Osteocyte (in vitro differentiated cells): ENCODE results near the gene PARD6A. TPM values are rescaled to one million over a fixed set of nuclear protein-coding genes. Genes with fewer than 3 reads are reported as not detected.

ENCODE experiments used
- DNase-seq: peaks from one replicate; pipeline ENCODE4 v3.0.0; 2021; ENCODE audit warnings: mixed read lengths; ENCODE audit not compliant: unreplicated experiment; ENCODE audit errors: extremely low spot score
- H3K27ac Mint-ChIP-seq: one replicate; pipeline ENCODE4 v1.8.0; 2021; ENCODE audit warnings: mild to moderate bottlenecking, mixed read lengths; ENCODE audit not compliant: unreplicated experiment
- H3K27me3 Mint-ChIP-seq: one replicate; pipeline ENCODE4 v1.8.0; 2021; ENCODE audit warnings: mixed read lengths; ENCODE audit not compliant: unreplicated experiment
- H3K36me3 Mint-ChIP-seq: one replicate; pipeline ENCODE4 v1.8.0; 2021; ENCODE audit warnings: mixed read lengths; ENCODE audit not compliant: unreplicated experiment
- H3K4me1 Mint-ChIP-seq: one replicate; pipeline ENCODE4 v1.8.0; 2021; ENCODE audit warnings: mixed read lengths; ENCODE audit not compliant: unreplicated experiment
- H3K4me3 Mint-ChIP-seq: one replicate; pipeline ENCODE4 v1.8.0; 2021; ENCODE audit warnings: mild to moderate bottlenecking, moderate library complexity, mixed read lengths; ENCODE audit not compliant: unreplicated experiment
- H3K9me3 Mint-ChIP-seq: one replicate; pipeline ENCODE4 v1.8.0; 2021; ENCODE audit warnings: mixed read lengths; ENCODE audit not compliant: unreplicated experiment
- long read RNA-seq: library from polyadenylated mRNA; unstranded; transcript quantifications from one replicate; pipeline ENCODE4 v2.0.0, GENCODE V29; 2021
- total RNA-seq: library from RNA; stranded (reverse); gene quantifications from 2 replicates; pipeline ENCODE4 v1.2.1, GENCODE V29; 2021
- TF ChIP-seq, protein P1 (sequence below): fragments of 200-600 bp; sonication (generic); IDR thresholded peaks from 2 replicates; pipeline ENCODE4 v1.5.0; 2021; ENCODE audit warnings: antibody characterized with exemption, mild to moderate bottlenecking, moderate library complexity

PARD6A gene, protein sequence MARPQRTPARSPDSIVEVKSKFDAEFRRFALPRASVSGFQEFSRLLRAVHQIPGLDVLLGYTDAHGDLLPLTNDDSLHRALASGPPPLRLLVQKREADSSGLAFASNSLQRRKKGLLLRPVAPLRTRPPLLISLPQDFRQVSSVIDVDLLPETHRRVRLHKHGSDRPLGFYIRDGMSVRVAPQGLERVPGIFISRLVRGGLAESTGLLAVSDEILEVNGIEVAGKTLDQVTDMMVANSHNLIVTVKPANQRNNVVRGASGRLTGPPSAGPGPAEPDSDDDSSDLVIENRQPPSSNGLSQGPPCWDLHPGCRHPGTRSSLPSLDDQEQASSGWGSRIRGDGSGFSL
- 4.1 and 4.6 TPM in 2 replicates for total RNA-seq
- long read RNA-seq: 0 reads

DNA sequence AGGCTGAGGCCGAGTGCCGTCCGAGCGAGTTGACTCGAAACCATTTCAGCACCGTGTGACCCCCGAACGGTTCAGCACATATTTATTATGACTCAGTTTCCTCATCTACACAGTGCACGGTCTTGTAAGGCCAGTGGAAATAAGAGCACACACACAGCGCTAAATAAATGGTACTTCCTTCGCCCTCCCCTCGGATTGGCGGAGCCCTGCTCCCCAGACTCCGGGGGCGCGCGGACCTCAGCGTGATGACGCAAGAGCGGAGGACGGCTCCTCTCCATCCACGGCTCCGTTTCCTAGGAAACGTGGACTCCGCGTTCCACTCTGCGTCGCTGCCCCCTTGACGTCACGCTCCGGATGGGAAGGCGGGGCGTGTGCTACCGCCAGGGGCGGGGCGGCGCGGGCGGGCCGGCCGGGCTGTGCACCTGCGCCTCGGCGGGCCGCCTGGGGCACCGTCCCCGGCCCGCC lies at the start of gene PARD6A:
Gene PARD6A, plus strand, starts transcription at position 397 of the 465 bp plus-strand sequence. CDS start 79 bp downstream, outside the sequence.
- peak within 1 kb of the TSS; percentile 97 for H3K27ac Mint-ChIP-seq
- H3K4me3 Mint-ChIP-seq: peak within 1 kb of the TSS; percentile 87

DNA sequence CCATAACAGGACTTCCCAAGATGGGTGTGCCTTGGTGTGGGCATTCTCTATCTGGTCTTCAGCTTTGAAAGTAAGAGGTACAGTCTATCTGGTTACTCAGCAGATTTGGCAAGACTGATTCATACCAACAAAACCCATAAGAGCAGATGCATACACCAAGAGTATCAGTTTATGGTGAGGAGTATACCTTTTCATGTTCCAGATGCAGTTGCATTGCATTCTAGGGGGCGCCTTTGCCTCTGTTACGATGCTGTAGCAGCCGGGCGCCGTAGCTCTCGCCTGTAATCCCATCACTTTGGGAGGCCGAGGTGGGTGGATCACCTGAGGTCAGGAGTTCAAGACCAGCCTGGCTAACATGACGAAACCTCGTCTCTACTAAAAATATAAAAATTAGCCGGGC lies 47.0 kb upstream of the PARD6A start:
- Mint-ChIP-seq H3K4me1 (no peaks in the 10 kb centered on the region), H3K9me3 (no peaks in the 10 kb centered on the region), H3K27ac (no peak overlapping the region), H3K4me3 (no peak overlapping the region), H3K27me3 (no peaks in the 10 kb centered on the region), H3K36me3 (peaks cover 36% of the 10 kb centered on the region)
- DNase-seq: no peak
- TF ChIP-seq, protein P1, sequence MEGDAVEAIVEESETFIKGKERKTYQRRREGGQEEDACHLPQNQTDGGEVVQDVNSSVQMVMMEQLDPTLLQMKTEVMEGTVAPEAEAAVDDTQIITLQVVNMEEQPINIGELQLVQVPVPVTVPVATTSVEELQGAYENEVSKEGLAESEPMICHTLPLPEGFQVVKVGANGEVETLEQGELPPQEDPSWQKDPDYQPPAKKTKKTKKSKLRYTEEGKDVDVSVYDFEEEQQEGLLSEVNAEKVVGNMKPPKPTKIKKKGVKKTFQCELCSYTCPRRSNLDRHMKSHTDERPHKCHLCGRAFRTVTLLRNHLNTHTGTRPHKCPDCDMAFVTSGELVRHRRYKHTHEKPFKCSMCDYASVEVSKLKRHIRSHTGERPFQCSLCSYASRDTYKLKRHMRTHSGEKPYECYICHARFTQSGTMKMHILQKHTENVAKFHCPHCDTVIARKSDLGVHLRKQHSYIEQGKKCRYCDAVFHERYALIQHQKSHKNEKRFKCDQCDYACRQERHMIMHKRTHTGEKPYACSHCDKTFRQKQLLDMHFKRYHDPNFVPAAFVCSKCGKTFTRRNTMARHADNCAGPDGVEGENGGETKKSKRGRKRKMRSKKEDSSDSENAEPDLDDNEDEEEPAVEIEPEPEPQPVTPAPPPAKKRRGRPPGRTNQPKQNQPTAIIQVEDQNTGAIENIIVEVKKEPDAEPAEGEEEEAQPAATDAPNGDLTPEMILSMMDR: peak; percentile 6

More for the DNA sequence above, at the start of gene PARD6A:
- no peaks in the 10 kb centered on the region for H3K9me3 Mint-ChIP-seq
- TF ChIP-seq, protein P1: no peak
- H3K36me3 Mint-ChIP-seq: peaks cover 6% of the 10 kb centered on the region
- H3K4me1 Mint-ChIP-seq: peaks cover 20% of the 10 kb centered on the region
- H3K27me3 Mint-ChIP-seq: no peaks in the 10 kb centered on the region
- peak; percentile 97 for DNase-seq

DNA sequence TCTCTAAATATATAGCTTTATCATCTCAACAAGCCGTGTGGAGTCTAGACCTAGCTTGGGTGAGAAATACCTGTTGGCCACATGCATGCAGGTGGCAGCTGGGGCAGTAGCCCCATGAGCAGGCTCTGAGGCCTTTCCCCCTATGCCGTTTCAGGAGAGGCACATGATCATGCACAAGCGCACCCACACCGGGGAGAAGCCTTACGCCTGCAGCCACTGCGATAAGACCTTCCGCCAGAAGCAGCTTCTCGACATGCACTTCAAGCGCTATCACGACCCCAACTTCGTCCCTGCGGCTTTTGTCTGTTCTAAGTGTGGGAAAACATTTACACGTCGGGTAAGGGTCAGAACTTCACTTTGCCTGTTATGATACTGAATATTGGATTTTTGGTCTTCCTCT lies 32.5 kb upstream of the PARD6A start:
- no peak overlapping the region for H3K27ac Mint-ChIP-seq
- no peak overlapping the region for H3K4me3 Mint-ChIP-seq
- no peaks in the 10 kb centered on the region for H3K27me3 Mint-ChIP-seq
- DNase-seq: no peak
- H3K9me3 Mint-ChIP-seq: no peaks in the 10 kb centered on the region
- H3K4me1 Mint-ChIP-seq: no peaks in the 10 kb centered on the region
- TF ChIP-seq, protein P1: no peak
- peaks cover 34% of the 10 kb centered on the region for H3K36me3 Mint-ChIP-seq

DNA sequence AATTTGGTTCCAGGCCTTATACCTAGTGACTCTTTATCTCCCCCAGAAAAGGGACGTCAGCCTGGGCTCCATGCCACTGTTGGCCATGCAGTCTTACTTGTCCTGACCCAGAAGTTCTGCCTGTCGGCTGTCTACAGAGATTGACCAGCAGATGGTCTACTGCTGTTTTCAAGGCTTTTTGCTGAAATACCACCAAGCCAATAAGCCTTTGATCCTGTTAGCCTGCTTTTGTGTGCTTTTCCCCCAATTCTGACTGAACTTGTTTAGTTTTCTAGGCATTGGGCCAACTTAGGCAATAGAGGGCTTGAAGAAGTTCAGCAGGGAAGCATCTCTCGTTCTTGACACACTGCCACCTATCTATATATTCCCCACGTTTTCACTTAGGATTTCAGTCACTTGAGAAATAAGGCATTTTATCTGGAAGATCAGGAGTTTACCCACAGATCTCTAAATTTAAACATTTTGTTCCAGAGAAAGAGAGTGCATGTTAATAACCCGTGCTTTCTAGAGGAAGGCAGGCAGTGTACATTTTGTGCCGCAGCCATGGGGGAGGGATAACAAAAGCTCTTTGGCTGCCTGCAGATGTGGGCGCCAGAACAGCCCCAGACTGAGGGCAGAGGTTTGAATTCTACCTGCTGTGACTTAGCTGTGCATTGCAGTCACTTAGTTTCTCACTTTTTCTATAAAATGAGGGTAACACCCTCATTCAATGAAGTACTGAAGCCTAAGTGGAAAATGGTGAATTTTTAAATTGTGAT lies 28.2 kb upstream of the PARD6A start:
- peaks cover 29% of the 10 kb centered on the region for H3K36me3 Mint-ChIP-seq
- TF ChIP-seq, protein P1: no peak
- H3K27ac Mint-ChIP-seq: no peak overlapping the region
- no peak for DNase-seq
- no peaks in the 10 kb centered on the region for H3K27me3 Mint-ChIP-seq
- H3K4me3 Mint-ChIP-seq: no peak overlapping the region
- no peaks in the 10 kb centered on the region for H3K9me3 Mint-ChIP-seq
- no peaks in the 10 kb centered on the region for H3K4me1 Mint-ChIP-seq

DNA sequence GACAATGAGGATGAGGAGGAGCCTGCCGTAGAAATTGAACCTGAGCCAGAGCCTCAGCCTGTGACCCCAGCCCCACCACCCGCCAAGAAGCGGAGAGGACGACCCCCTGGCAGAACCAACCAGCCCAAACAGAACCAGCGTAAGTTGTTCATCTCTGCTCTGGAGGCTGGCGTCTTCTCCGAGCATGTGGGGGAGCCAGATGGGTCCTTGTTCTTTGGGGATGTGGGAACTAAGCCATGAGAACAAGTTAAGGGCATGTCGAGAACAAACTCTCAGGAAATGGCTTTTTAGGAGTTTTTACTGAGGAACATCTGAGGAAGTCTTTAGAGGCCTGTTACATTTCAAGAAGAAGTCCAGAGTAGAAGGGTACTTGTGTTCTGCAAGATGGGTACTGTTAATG lies 24.0 kb upstream of the PARD6A start:
- Mint-ChIP-seq H3K27ac (no peak overlapping the region), H3K36me3 (peaks cover 26% of the 10 kb centered on the region), H3K4me1 (no peaks in the 10 kb centered on the region), H3K4me3 (no peak overlapping the region), H3K9me3 (no peaks in the 10 kb centered on the region), H3K27me3 (no peaks in the 10 kb centered on the region)
- no peak for DNase-seq
- TF ChIP-seq, protein P1: no peak
